ENCODE data around the gene ANK2. TPM values are rescaled to one million over a fixed set of nuclear protein-coding genes. Genes with fewer than 3 reads are reported as not detected.

Gene ANK2
- total RNA-seq, 1 donor from 2014 or later, result 1,513 TPM

- no peak for TF ChIP-seq CTCF (IDR thresholded peaks at IDR 0.05; ENCODE audit: partially characterized antibody, unreplicated experiment)
- peak overlapping the region; percentile 14 for H3K27ac Mint-ChIP-seq (ENCODE audit: unreplicated experiment)
Measured at GRCh38 chr4:113317523-113317922, 268.1 kb downstream of the ANK2 start.

GRCh38 chr4:113322736-113323135, 273.3 kb downstream of the ANK2 start:
- Mint-ChIP-seq H3K9me3 (ENCODE audit: unreplicated experiment) (peaks cover 7% of the 10 kb centered on the region), H3K36me3 (ENCODE audit: unreplicated experiment) (no peaks in the 10 kb centered on the region), H3K4me1 (ENCODE audit: low read depth, unreplicated experiment) (peaks cover 3% of the 10 kb centered on the region), H3K4me3 (ENCODE audit: unreplicated experiment) (no peak overlapping the region), H3K27ac (ENCODE audit: unreplicated experiment) (no peak overlapping the region), H3K27me3 (ENCODE audit: unreplicated experiment) (peaks cover 2% of the 10 kb centered on the region)
- no peak for TF ChIP-seq CTCF (IDR thresholded peaks at IDR 0.05; ENCODE audit: partially characterized antibody, unreplicated experiment)
- no peak for DNase-seq

More at GRCh38 chr4:113317523-113317922, 268.1 kb downstream of the ANK2 start:
- no peak for DNase-seq
- H3K4me1 Mint-ChIP-seq (ENCODE audit: low read depth, unreplicated experiment), result no peaks in the 10 kb centered on the region
- no peaks in the 10 kb centered on the region for H3K36me3 Mint-ChIP-seq (ENCODE audit: unreplicated experiment)
- no peak overlapping the region for H3K4me3 Mint-ChIP-seq (ENCODE audit: unreplicated experiment)
- peaks cover 8% of the 10 kb centered on the region for H3K27me3 Mint-ChIP-seq (ENCODE audit: unreplicated experiment)
- peaks cover 4% of the 10 kb centered on the region for H3K9me3 Mint-ChIP-seq (ENCODE audit: unreplicated experiment)

- no peak for DNase-seq
- no peak for TF ChIP-seq CTCF (IDR thresholded peaks at IDR 0.05; ENCODE audit: partially characterized antibody, unreplicated experiment)
- H3K36me3 Mint-ChIP-seq (ENCODE audit: unreplicated experiment), result no peaks in the 10 kb centered on the region
- no peak overlapping the region for H3K27ac Mint-ChIP-seq (ENCODE audit: unreplicated experiment)
- peaks cover 4% of the 10 kb centered on the region for H3K4me1 Mint-ChIP-seq (ENCODE audit: low read depth, unreplicated experiment)
- H3K27me3 Mint-ChIP-seq (ENCODE audit: unreplicated experiment), result no peaks in the 10 kb centered on the region
- H3K9me3 Mint-ChIP-seq (ENCODE audit: unreplicated experiment), result peaks cover 5% of the 10 kb centered on the region
- H3K4me3 Mint-ChIP-seq (ENCODE audit: unreplicated experiment), result no peak overlapping the region
Measured at GRCh38 chr4:113325876-113326615, 276.6 kb downstream of the ANK2 start.

GRCh38 chr4:113327494-113327893, 278.0 kb downstream of the ANK2 start:
- DNase-seq, result no peak
- H3K27ac Mint-ChIP-seq (ENCODE audit: unreplicated experiment), result no peak overlapping the region
- H3K4me3 Mint-ChIP-seq (ENCODE audit: unreplicated experiment), result no peak overlapping the region
- TF ChIP-seq CTCF (IDR thresholded peaks at IDR 0.05; ENCODE audit: partially characterized antibody, unreplicated experiment), result no peak
- peaks cover 7% of the 10 kb centered on the region for H3K9me3 Mint-ChIP-seq (ENCODE audit: unreplicated experiment)
- peaks cover 11% of the 10 kb centered on the region for H3K4me1 Mint-ChIP-seq (ENCODE audit: low read depth, unreplicated experiment)
- no peaks in the 10 kb centered on the region for H3K27me3 Mint-ChIP-seq (ENCODE audit: unreplicated experiment)
- H3K36me3 Mint-ChIP-seq (ENCODE audit: unreplicated experiment), result no peaks in the 10 kb centered on the region

- peak; percentile 64 for DNase-seq
- Mint-ChIP-seq H3K9me3 (ENCODE audit: unreplicated experiment) (peaks cover 11% of the 10 kb centered on the region), H3K4me3 (ENCODE audit: unreplicated experiment) (no peak overlapping the region), H3K4me1 (ENCODE audit: low read depth, unreplicated experiment) (peaks cover 14% of the 10 kb centered on the region), H3K27me3 (ENCODE audit: unreplicated experiment) (peaks cover 3% of the 10 kb centered on the region), H3K36me3 (ENCODE audit: unreplicated experiment) (no peaks in the 10 kb centered on the region), H3K27ac (ENCODE audit: unreplicated experiment) (no peak overlapping the region)
- TF ChIP-seq CTCF (IDR thresholded peaks at IDR 0.05; ENCODE audit: partially characterized antibody, unreplicated experiment), result peak; percentile 76
Measured at GRCh38 chr4:113328514-113328913, 279.1 kb downstream of the ANK2 start.

Data from glutamatergic neuron (in vitro differentiated cells).